ENCODE data around the gene BIN1.

- TF ChIP-seq EZH2phosphoT487 (IDR thresholded peaks at IDR 0.05; ENCODE audit: insufficient read depth, low read depth): no peak
- no peak for TF ChIP-seq EZH2 (IDR thresholded peaks at IDR 0.05; ENCODE audit: insufficient read depth, poor library complexity, severe bottlenecking)
These were observed 23.0 kb downstream of the BIN1 start for GRCh38 chr2:127083819-127084503.
